Erythroblast (primary cell): ENCODE results near the gene CHRM2.

Experiments used
- DNase-seq, 2 experiments: peaks; one replicate each; lab custom pipeline; 2025; lab: John Stamatoyannopoulos, UW
- GATA1 ChIP-seq: IDR thresholded peaks from 2 replicates; pipeline ENCODE4 v1.6.1; 2011; ENCODE audit warnings: low read depth, mild to moderate bottlenecking, control low read depth, low read length, moderate library complexity
- POLR2A ChIP-seq: IDR thresholded peaks from 2 replicates; pipeline ENCODE4 v1.6.1; 2011; ENCODE audit warnings: mild to moderate bottlenecking, low read length

CHRM2 gene

GRCh38 chr7:137006293-137006692 lies 137.8 kb downstream of the CHRM2 start:
- no peak for DNase-seq
- TF ChIP-seq POLR2A (no peak), GATA1 (no peak)

GRCh38 chr7:137007001-137007694 lies 138.7 kb downstream of the CHRM2 start:
- no peak for DNase-seq
- no peak for TF ChIP-seq POLR2A
- no peak for TF ChIP-seq GATA1

GRCh38 chr7:137009404-137009803 lies 141.0 kb downstream of the CHRM2 start:
- DNase-seq = no peak
- TF ChIP-seq GATA1 (no peak), POLR2A (no peak)

GRCh38 chr7:137015015-137015414 lies 146.6 kb downstream of the CHRM2 start:
- no peak for DNase-seq
- TF ChIP-seq POLR2A (no peak), GATA1 (no peak)

GRCh38 chr7:137017221-137017620 lies 148.8 kb downstream of the CHRM2 start:
- DNase-seq = no peak
- TF ChIP-seq GATA1 (no peak), POLR2A (no peak)

GRCh38 chr7:137018468-137018867 lies 150.0 kb downstream of the CHRM2 start:
- DNase-seq = no peak
- TF ChIP-seq POLR2A (no peak), GATA1 (no peak)

GRCh38 chr7:137020351-137020750 lies 151.9 kb downstream of the CHRM2 start:
- no peak for TF ChIP-seq GATA1
- no peak for TF ChIP-seq POLR2A
- no peak for DNase-seq

GRCh38 chr7:137025469-137026175 lies 157.2 kb downstream of the CHRM2 start:
- TF ChIP-seq POLR2A (no peak), GATA1 (no peak)
- DNase-seq = no peak

GRCh38 chr7:137026176-137026500 lies 157.7 kb downstream of the CHRM2 start:
- no peak for DNase-seq
- TF ChIP-seq POLR2A (no peak), GATA1 (no peak)

- DNase-seq = no peak
- TF ChIP-seq GATA1 = no peak
- no peak for TF ChIP-seq POLR2A
These were observed 164.0 kb downstream of the CHRM2 start for GRCh38 chr7:137032436-137032835.

GRCh38 chr7:137036768-137037167 lies 168.3 kb downstream of the CHRM2 start:
- TF ChIP-seq POLR2A (no peak), GATA1 (no peak)
- no peak for DNase-seq

- TF ChIP-seq GATA1 = no peak
- TF ChIP-seq POLR2A = no peak
- no peak for DNase-seq
These were observed 170.3 kb downstream of the CHRM2 start for GRCh38 chr7:137038706-137039105.

GRCh38 chr7:137040745-137041144 lies 172.3 kb downstream of the CHRM2 start:
- TF ChIP-seq GATA1 (no peak), POLR2A (no peak)
- no peak for DNase-seq

- DNase-seq = no peak
- TF ChIP-seq POLR2A = no peak
- no peak for TF ChIP-seq GATA1
These were observed 177.1 kb downstream of the CHRM2 start for GRCh38 chr7:137045573-137045972.

- no peak for TF ChIP-seq GATA1
- no peak for TF ChIP-seq POLR2A
- DNase-seq = no peak
These were observed 201.0 kb downstream of the CHRM2 start for GRCh38 chr7:137069249-137069963.
